Naive thymus-derived CD4-positive, alpha-beta T cell (primary cell): ENCODE data around the gene CD248. TPM values are rescaled to one million over a fixed set of nuclear protein-coding genes. Genes with fewer than 3 reads are reported as not detected.

Experiments used
- ATAC-seq: fragments of 150-1000 bp; cut with Tn5 transposase; 2 replicates; pipeline ENCODE4 v1.10.0; 2021; ENCODE audit warnings: mild to moderate bottlenecking, moderate library complexity
- CTCF ChIA-PET: fragments of 350-600 bp; sonication (Branson Sonifier 250); formaldehyde crosslinking; loops from one replicate; lab custom pipeline; 2021; ENCODE audit warnings: antibody characterized with exemption; lab: Charles Lee
- POLR2A ChIA-PET: fragments of 350-600 bp; sonication (Branson Sonifier 250); formaldehyde crosslinking; loops from one replicate; lab custom pipeline; 2021; ENCODE audit warnings: antibody characterized with exemption, inconsistent platforms; lab: Charles Lee
- DNase-seq, 9 donors: peaks; one replicate each; pipeline versions ENCODE4 v3.0.0 to v3.0.0-alpha.2; 2020 to 2022; ENCODE audit warnings: mixed read lengths in 1 of 9
- H3K27ac ChIP-seq: one replicate; pipeline ENCODE4 v1.7.0; 2013; ENCODE audit warnings: mild to moderate bottlenecking, low read depth, low read length, moderate library complexity
- H3K27me3 ChIP-seq, 2 donors: one replicate each; pipeline ENCODE4 v1.7.0; 2013; ENCODE audit warnings: low read length in 2 of 2, mild to moderate bottlenecking in 2 of 2, moderate library complexity in 2 of 2; ENCODE audit not compliant: control insufficient read depth in 2 of 2, insufficient read depth in 2 of 2
- H3K36me3 ChIP-seq, 3 experiments: 1 replicate in 2 of 3; 2 replicates in 1 of 3; pipeline ENCODE4 v1.7.0; 2013; ENCODE audit warnings: low read length in 3 of 3, mild to moderate bottlenecking in 3 of 3, moderate library complexity in 1 of 3; ENCODE audit not compliant: insufficient read depth in 3 of 3, control insufficient read depth in 2 of 3
- H3K4me1 ChIP-seq, 2 donors: one replicate each; pipeline ENCODE4 v1.7.0; 2013; ENCODE audit warnings: low read length in 2 of 2, mild to moderate bottlenecking in 2 of 2, moderate library complexity in 1 of 2; ENCODE audit not compliant: control insufficient read depth in 2 of 2, insufficient read depth in 2 of 2
- H3K4me3 ChIP-seq: 2 replicates; pipeline ENCODE4 v1.7.0; 2013; ENCODE audit warnings: mild to moderate bottlenecking, low read length
- H3K9me3 ChIP-seq, 3 experiments: 1 replicate in 2 of 3; 2 replicates in 1 of 3; pipeline ENCODE4 v1.7.0; 2013; ENCODE audit warnings: low read length in 3 of 3; ENCODE audit not compliant: control insufficient read depth in 2 of 3
- H3K27ac Mint-ChIP-seq, 9 donors: one replicate each; pipeline ENCODE4 v1.8.0; 2020 to 2022; ENCODE audit warnings: mixed read lengths in 9 of 9, mild to moderate bottlenecking in 8 of 9, moderate library complexity in 5 of 9, inconsistent platforms in 2 of 9
- H3K27me3 Mint-ChIP-seq, 5 donors: one replicate each; pipeline ENCODE4 v1.8.0; 2021 to 2022; ENCODE audit warnings: mixed read lengths in 5 of 5, mild to moderate bottlenecking in 1 of 5
- H3K36me3 Mint-ChIP-seq, 5 donors: one replicate each; pipeline ENCODE4 v1.8.0; 2020 to 2022; ENCODE audit warnings: mixed read lengths in 5 of 5, mild to moderate bottlenecking in 3 of 5, inconsistent platforms in 1 of 5
- H3K4me1 Mint-ChIP-seq, 7 donors: one replicate each; pipeline ENCODE4 v1.8.0; 2020 to 2022; ENCODE audit warnings: mixed read lengths in 7 of 7, mild to moderate bottlenecking in 3 of 7, inconsistent platforms in 1 of 7
- H3K4me3 Mint-ChIP-seq, 10 donors: one replicate each; pipeline ENCODE4 v1.8.0; 2020 to 2022; ENCODE audit warnings: mild to moderate bottlenecking in 10 of 10, mixed read lengths in 10 of 10, moderate library complexity in 6 of 10, inconsistent platforms in 2 of 10
- H3K9me3 Mint-ChIP-seq, 11 donors: one replicate each; pipeline ENCODE4 v1.8.0; 2020 to 2022; ENCODE audit warnings: mixed read lengths in 11 of 11, mild to moderate bottlenecking in 4 of 11, inconsistent platforms in 1 of 11, moderate library complexity in 1 of 11
- intact Hi-C, 2 donors: fragments of 100-400 bp; cut with micrococcal nuclease; formaldehyde crosslinking; loops; one replicate each; pipeline ENCODE4 v1.15.1; 2023
- polyA plus RNA-seq, 2 donors: library from polyadenylated mRNA; unstranded; fragments of 300-500 nt; fragmentation: Illumina TruSeq; gene quantifications; one replicate each; pipeline ENCODE4 v1.2.3, GENCODE V29; 2021
- total RNA-seq, 6 experiments: library from RNA in 5 of 6; stranded (reverse) in 5 of 6; gene quantifications; 1 replicate in 5 of 6; 2 replicates in 1 of 6; pipeline ENCODE4 v1.2.3 and lab custom pipeline; 2021 to 2026

The CD248 gene
- total RNA-seq (1 to 10 TPM in 4 of 5 experiments, under 1 TPM in 1; 0.36 to 4.6 (median 1.8) TPM), polyA plus RNA-seq (10 to 100 TPM; 10.6 to 10.9 TPM), total RNA-seq (lab: John Stamatoyannopoulos, UW) (4.4 reads per million, percentile 22 among the genes with 10 or more reads in this experiment)

- peaks cover 0 to 5% (median 0%) of the 10 kb centered on the region in 11 donors for H3K9me3 Mint-ChIP-seq
- ATAC-seq (no peak), DNase-seq (no peak)
- H3K4me3 Mint-ChIP-seq: peak within 1 kb of the TSS; percentile 45 to 89 (median 83)
- H3K27ac Mint-ChIP-seq: peak within 1 kb of the TSS; percentile 88 to 100 (median 99)
- peaks cover 35 to 70% (median 51%) of the 10 kb centered on the region in 7 donors for H3K4me1 Mint-ChIP-seq
- H3K27me3 ChIP-seq: no peaks in the 10 kb centered on the region
- H3K4me1 ChIP-seq: peaks cover 33 to 59% of the 10 kb centered on the region in 2 donors
- H3K4me3 ChIP-seq: peak within 1 kb of the TSS; percentile 54
- peaks cover 0 to 12% (median 0%) of the 10 kb centered on the region in 5 donors for H3K36me3 Mint-ChIP-seq
- no peaks in the 10 kb centered on the region for H3K9me3 ChIP-seq
- H3K27ac ChIP-seq: peak within 1 kb of the TSS; percentile 99
- CTCF ChIA-PET: interaction anchor here (0.5 to 2.1 kb wide), 3 partner anchors 10 to 34 kb away, joined by 3 to 14 read pairs (median 4); no protein-coding TSS in a partner anchor
- POLR2A ChIA-PET: interaction anchor here (0.9 to 2.9 kb wide), 13 partner anchors 10 to 893 kb away, joined by 3 to 26 read pairs (median 5); partner anchors contain the start of genes B4GAT1, BRMS1, MRPL11 and SLC29A2
- intact Hi-C loops: loop anchor here in 1 of 2 donors (1.0 to 5.0 kb wide), 2 partner anchors 28 to 1190 kb away; partner anchors contain the start of genes BRMS1, CDK2AP2 and PITPNM1
- H3K27me3 Mint-ChIP-seq: peaks cover 0 to 9% (median 0%) of the 10 kb centered on the region in 5 donors
- no peaks in the 10 kb centered on the region for H3K36me3 ChIP-seq
Observed at GRCh38 chr11:66316849-66317251, at the start of gene CD248. Gene CD248 (minus strand): TSS chr11:66317044. CDS start chr11:66317027, 17 bp downstream.

GRCh38 chr11:66365711-66366619 is 49.1 kb upstream of the CD248 start:
- CTCF ChIA-PET: interaction anchor here (0.6 to 1.3 kb wide), 4 partner anchors 15 to 285 kb away, joined by 3 to 4 read pairs (median 4); no protein-coding TSS in a partner anchor

GRCh38 chr11:66365166-66365565 is 48.3 kb upstream of the CD248 start:
- H3K27ac Mint-ChIP-seq: no peak overlapping the region

More at GRCh38 chr11:66365711-66366619, 49.1 kb upstream of the CD248 start:
- ATAC-seq (no peak), DNase-seq (no peak)
- Mint-ChIP-seq H3K9me3 (no peaks in the 10 kb centered on the region), H3K36me3 (no peaks in the 10 kb centered on the region), H3K4me3 (no peak overlapping the region), H3K27me3 (no peaks in the 10 kb centered on the region), H3K27ac (peak overlapping the region in 1 of 9 donors; percentile 6), H3K4me1 (peaks cover 0 to 14% (median 11%) of the 10 kb centered on the region in 7 donors)
- H3K36me3 ChIP-seq: peaks cover 0 to 13% (median 0%) of the 10 kb centered on the region in 3 experiments
- intact Hi-C loops: no loop called here
- H3K9me3 ChIP-seq: no peaks in the 10 kb centered on the region
- POLR2A ChIA-PET: interaction anchor here (1.1 to 1.4 kb wide), 2 partner anchors 20 kb away, joined by 3 to 4 read pairs; no protein-coding TSS in a partner anchor
- H3K27me3 ChIP-seq: no peaks in the 10 kb centered on the region
- H3K4me1 ChIP-seq: peaks cover 0 to 2% of the 10 kb centered on the region in 2 donors
- H3K27ac ChIP-seq: no peak overlapping the region
- H3K4me3 ChIP-seq: no peak overlapping the region

DNA sequence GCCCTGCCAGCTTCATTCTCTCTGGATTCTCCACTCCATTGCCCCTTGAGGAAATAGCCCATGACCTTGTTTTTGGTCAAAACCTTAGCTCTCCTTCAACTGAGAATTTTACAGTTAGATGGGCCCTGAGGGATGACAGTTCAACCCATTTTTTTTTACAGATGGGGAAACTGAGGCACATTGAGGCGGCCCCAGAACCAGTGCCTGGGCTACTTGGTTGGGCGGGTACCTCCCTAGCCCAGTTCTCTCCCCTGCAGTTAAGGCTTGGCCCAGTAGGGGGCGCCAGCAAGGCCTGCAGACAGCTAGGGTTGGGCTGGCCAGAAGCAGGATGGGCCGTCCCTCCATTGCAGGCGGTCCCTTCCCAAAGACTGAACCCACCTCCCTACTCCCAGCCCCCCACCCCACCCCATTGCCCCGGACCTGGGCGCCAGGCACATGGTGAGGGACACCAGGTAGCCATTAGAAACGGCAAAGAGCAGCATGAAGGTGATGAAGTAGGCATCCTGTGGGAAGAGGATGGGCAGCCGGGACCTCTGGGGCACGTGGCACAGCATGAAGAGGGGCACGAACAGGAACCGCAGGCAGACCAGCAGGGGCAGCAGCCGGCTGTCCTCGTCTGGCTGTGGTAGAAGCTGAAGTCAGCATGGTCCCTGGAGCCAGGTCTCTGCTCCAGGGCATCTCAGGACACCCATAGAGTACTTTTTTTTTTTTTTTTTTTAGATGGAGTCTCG is 47.1 kb upstream of the CD248 start:
- DNase-seq (peak; percentile 24 to 81 (median 57)), ATAC-seq (peak; percentile 75)
- Mint-ChIP-seq H3K4me1 (peaks cover 0 to 3% (median 0%) of the 10 kb centered on the region in 7 donors), H3K4me3 (no peak overlapping the region), H3K36me3 (no peaks in the 10 kb centered on the region), H3K27me3 (no peaks in the 10 kb centered on the region), H3K9me3 (no peaks in the 10 kb centered on the region), H3K27ac (peak overlapping the region in 1 of 9 donors; percentile 47)
- H3K4me1 ChIP-seq: no peaks in the 10 kb centered on the region
- H3K27me3 ChIP-seq: no peaks in the 10 kb centered on the region
- ChIA-PET CTCF (interaction anchor here (0.6 to 1.8 kb wide), 9 partner anchors 10 to 643 kb away, joined by 3 to 8 read pairs (median 5); partner anchors contain the start of gene RNASEH2C), POLR2A (interaction anchor here (0.7 to 0.8 kb wide), 2 partner anchors 17 to 77 kb away, joined by 4 read pairs; partner anchors contain the start of gene B4GAT1)
- H3K9me3 ChIP-seq: no peaks in the 10 kb centered on the region
- H3K27ac ChIP-seq: no peak overlapping the region
- H3K36me3 ChIP-seq: peaks cover 0 to 13% (median 0%) of the 10 kb centered on the region in 3 experiments
- intact Hi-C loops: no loop called here
- no peak overlapping the region for H3K4me3 ChIP-seq

More at GRCh38 chr11:66365166-66365565, 48.3 kb upstream of the CD248 start:
- ChIA-PET POLR2A (interaction anchor here (1.1 to 1.4 kb wide), 2 partner anchors 20 to 21 kb away, joined by 3 to 4 read pairs; no protein-coding TSS in a partner anchor), CTCF (interaction anchor here (0.6 to 1.0 kb wide), 3 partner anchors 14 to 286 kb away, joined by 3 to 4 read pairs (median 4); no protein-coding TSS in a partner anchor)
- Histone ChIP-seq H3K27me3 (no peaks in the 10 kb centered on the region), H3K4me1 (no peaks in the 10 kb centered on the region), H3K9me3 (no peaks in the 10 kb centered on the region), H3K36me3 (peaks cover 0 to 13% (median 0%) of the 10 kb centered on the region in 3 experiments), H3K4me3 (no peak overlapping the region), H3K27ac (no peak overlapping the region)
- Mint-ChIP-seq H3K9me3 (no peaks in the 10 kb centered on the region), H3K36me3 (no peaks in the 10 kb centered on the region), H3K4me1 (peaks cover 0 to 9% (median 6%) of the 10 kb centered on the region in 7 donors), H3K4me3 (no peak overlapping the region), H3K27me3 (no peaks in the 10 kb centered on the region)
- no peak for ATAC-seq
- intact Hi-C loops: no loop called here
- no peak for DNase-seq

DNA sequence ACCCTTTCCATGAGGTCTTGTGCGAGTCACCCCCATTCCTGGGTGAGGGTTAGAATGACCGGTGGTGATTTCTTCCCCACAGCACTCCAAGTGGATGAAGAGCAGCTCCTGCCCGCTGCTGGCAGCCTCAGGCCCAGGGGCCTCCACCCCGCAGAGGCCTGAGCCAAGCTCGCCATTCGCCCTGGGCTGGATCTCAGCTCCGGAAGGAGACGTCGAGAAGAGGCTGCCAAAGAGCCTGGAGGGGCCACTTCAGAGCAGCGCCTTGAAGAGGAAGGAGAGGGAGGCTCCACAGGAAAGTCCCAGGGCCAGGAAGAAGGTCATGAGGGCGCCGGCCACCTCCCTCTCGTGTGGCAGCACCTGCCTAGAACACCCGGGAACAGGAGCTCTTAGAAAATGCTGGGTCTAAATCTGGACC is 46.4 kb upstream of the CD248 start:
- Histone ChIP-seq H3K27ac (no peak overlapping the region), H3K36me3 (peaks cover 0 to 13% (median 0%) of the 10 kb centered on the region in 3 experiments), H3K4me3 (no peak overlapping the region), H3K4me1 (no peaks in the 10 kb centered on the region), H3K9me3 (no peaks in the 10 kb centered on the region), H3K27me3 (no peaks in the 10 kb centered on the region)
- ATAC-seq (no peak), DNase-seq (no peak)
- POLR2A ChIA-PET: interaction anchor here (0.5 to 0.8 kb wide), 4 partner anchors 14 to 226 kb away, joined by 3 to 4 read pairs (median 4); partner anchors contain the start of gene B4GAT1
- CTCF ChIA-PET: interaction anchor here (0.6 to 1.8 kb wide), 9 partner anchors 10 to 642 kb away, joined by 3 to 8 read pairs (median 5); partner anchors contain the start of gene RNASEH2C
- Mint-ChIP-seq H3K9me3 (no peaks in the 10 kb centered on the region), H3K36me3 (peaks cover 0 to 3% (median 0%) of the 10 kb centered on the region in 5 donors), H3K27ac (no peak overlapping the region), H3K27me3 (no peaks in the 10 kb centered on the region), H3K4me1 (peaks cover 0 to 3% (median 0%) of the 10 kb centered on the region in 7 donors), H3K4me3 (no peak overlapping the region)
- intact Hi-C loops: no loop called here
